GM12891 (cell line): Measurements from ENCODE around the gene ADAD2.

Experiments
- PAX5 ChIP-seq: IDR thresholded peaks from 2 replicates; pipeline ENCODE4 v1.6.1; 2011; ENCODE audit warnings: low read length, moderate library complexity, mild to moderate bottlenecking; ENCODE audit not compliant: insufficient read depth, severe bottlenecking
- POLR2A ChIP-seq: IDR thresholded peaks from 2 replicates; pipeline ENCODE4 v1.6.1; 2011; ENCODE audit warnings: low read depth, low read length, control low read depth
- POLR2AphosphoS5 ChIP-seq: IDR thresholded peaks from 2 replicates; pipeline ENCODE4 v1.6.1; 2011; ENCODE audit warnings: low read depth, low read length, control low read depth
- POU2F2 ChIP-seq: IDR thresholded peaks from 2 replicates; pipeline ENCODE4 v1.6.1; 2011; ENCODE audit warnings: low read depth, mild to moderate bottlenecking, control low read depth, low read length, moderate library complexity
- SPI1 ChIP-seq: IDR thresholded peaks from 2 replicates; pipeline ENCODE4 v1.6.1; 2011; ENCODE audit warnings: low read depth, low read length, control low read depth
- TAF1 ChIP-seq: IDR thresholded peaks from 2 replicates; pipeline ENCODE4 v1.6.1; 2011; ENCODE audit warnings: low read depth, low read length, control low read depth

DNA sequence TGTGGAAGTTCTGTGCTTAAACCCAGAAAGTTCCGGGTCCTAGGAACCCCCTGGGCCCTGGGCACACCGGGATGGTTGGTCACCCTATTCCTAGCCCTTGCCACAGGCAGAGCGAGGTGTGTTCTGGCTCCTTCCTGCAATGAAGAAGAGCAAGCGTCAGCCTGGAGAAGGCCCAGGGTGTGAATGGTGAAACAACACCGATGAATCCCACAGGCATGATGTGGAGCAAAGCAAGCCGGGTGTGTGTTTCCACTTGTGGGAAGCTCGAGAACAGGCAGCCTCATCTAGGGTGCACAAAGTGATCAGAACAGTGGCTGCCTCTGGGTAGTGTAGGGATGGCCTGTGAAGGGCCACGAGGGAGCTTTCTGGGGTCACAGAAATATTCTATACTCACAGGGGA is 35.1 kb downstream of the ADAD2 start:
- TF ChIP-seq POLR2AphosphoS5 (no peak), SPI1 (no peak), TAF1 (no peak), POLR2A (no peak), POU2F2 (no peak), PAX5 (no peak)
